H1 (cell line): ENCODE measurements around the gene HRCT1.

ENCODE experiments used
- EP300 ChIP-seq, 2 experiments: IDR thresholded peaks; 1 replicate in 1 of 2; 2 replicates in 1 of 2; pipeline ENCODE4 v1.6.1; 2011 to 2012; ENCODE audit warnings: low read depth in 2 of 2, low read length in 2 of 2, mild to moderate bottlenecking in 2 of 2, borderline replicate concordance in 1 of 2, inconsistent platforms in 1 of 2, moderate library complexity in 1 of 2
- GABPA ChIP-seq: IDR thresholded peaks from 2 replicates; pipeline ENCODE4 v1.6.1; 2011; ENCODE audit warnings: mild to moderate bottlenecking, low read length, moderate library complexity, borderline replicate concordance; ENCODE audit not compliant: insufficient read depth
- JUN ChIP-seq: IDR thresholded peaks from 2 replicates; pipeline ENCODE4 v1.6.1; 2011; ENCODE audit warnings: low read depth, mild to moderate bottlenecking, improper control_type of control experiment, low read length
- KDM5A ChIP-seq: fragments of 200-600 bp; IDR thresholded peaks from 2 replicates; pipeline ENCODE4 v1.7.1; 2012; ENCODE audit warnings: mild to moderate bottlenecking, low read length, inconsistent platforms, mixed read lengths
- POLR2A ChIP-seq, 2 experiments: IDR thresholded peaks; 1 replicate in 1 of 2; 2 replicates in 1 of 2; pipeline ENCODE4 v1.6.1; 2011; ENCODE audit warnings: low read depth in 2 of 2, low read length in 2 of 2, mild to moderate bottlenecking in 2 of 2; ENCODE audit errors: control extremely low read depth in 1 of 2
- RAD21 ChIP-seq, 2 experiments: IDR thresholded peaks in 1 of 2; conservative IDR thresholded peaks in 1 of 2; 2 replicates each; pipeline ENCODE4 v1.6.1; 2011; ENCODE audit warnings: low read depth in 2 of 2, low read length in 2 of 2, improper control_type of control experiment in 1 of 2, inconsistent platforms in 1 of 2, mild to moderate bottlenecking in 1 of 2, moderate library complexity in 1 of 2
- RFX5 ChIP-seq: IDR thresholded peaks from 2 replicates; pipeline ENCODE4 v1.6.1; 2011; ENCODE audit warnings: low read depth, low read length, improper control_type of control experiment, borderline replicate concordance
- SP1 ChIP-seq: IDR thresholded peaks from 2 replicates; pipeline ENCODE4 v1.6.1; 2011; ENCODE audit warnings: low read depth, low read length
- TAF1 ChIP-seq: IDR thresholded peaks from 2 replicates; pipeline ENCODE4 v1.6.1; 2011; ENCODE audit warnings: mild to moderate bottlenecking, low read depth, low read length
- TF ChIP-seq, protein P1 (sequence below), 3 experiments: IDR thresholded peaks; 1 replicate in 2 of 3; 2 replicates in 1 of 3; pipeline versions ENCODE4 v1.5.1 to v1.6.1; 2011; ENCODE audit warnings: low read length in 3 of 3, mild to moderate bottlenecking in 3 of 3, inconsistent platforms in 2 of 3, low read depth in 1 of 3, moderate library complexity in 1 of 3; ENCODE audit not compliant: insufficient read depth in 1 of 3; ENCODE audit errors: control extremely low read depth in 1 of 3

DNA sequence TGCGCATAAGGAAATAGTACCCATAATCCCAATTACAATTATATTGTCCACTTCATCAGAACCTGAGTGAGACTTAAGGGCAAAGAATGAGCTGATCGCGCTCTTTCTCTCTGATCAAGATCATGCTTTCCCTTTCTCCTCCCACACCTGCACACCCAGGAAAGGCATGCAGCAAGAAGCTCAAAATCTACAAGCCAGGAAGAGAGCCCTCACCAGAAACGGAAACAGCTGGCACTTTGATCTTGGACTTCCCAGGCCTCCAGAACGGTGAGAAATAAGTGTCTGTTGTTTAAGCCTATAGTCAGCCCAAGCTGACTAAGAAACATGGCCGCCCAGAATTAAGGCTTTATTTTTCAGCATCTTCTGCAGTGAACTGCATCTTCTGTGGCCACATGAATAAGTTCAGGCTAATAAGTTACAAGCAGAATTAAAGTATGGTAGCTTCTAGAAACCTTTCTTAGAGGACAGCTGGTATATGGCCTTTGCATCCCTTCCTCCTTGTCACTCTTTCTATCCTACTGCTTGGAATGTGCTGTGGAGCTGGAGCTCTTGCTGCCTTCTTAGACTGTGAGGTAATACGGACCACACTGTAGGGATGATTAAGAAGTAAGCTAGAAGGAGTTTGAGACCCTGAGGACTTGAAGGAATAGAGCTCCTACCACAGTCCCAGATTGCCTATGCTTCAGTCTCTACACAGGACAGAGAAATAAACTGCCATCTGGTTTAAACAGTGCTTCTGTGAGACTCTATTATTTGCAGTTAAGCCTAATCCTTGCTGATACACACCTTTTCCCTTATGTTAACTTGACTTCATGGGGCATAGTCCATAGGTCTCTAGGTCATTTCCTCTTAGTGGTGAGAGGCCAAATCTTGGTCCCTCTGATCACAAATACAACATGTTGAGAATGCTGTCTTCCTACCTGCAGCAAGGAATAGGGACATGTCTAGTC, 34.7 kb downstream of the HRCT1 start:
- TF ChIP-seq, protein P1, sequence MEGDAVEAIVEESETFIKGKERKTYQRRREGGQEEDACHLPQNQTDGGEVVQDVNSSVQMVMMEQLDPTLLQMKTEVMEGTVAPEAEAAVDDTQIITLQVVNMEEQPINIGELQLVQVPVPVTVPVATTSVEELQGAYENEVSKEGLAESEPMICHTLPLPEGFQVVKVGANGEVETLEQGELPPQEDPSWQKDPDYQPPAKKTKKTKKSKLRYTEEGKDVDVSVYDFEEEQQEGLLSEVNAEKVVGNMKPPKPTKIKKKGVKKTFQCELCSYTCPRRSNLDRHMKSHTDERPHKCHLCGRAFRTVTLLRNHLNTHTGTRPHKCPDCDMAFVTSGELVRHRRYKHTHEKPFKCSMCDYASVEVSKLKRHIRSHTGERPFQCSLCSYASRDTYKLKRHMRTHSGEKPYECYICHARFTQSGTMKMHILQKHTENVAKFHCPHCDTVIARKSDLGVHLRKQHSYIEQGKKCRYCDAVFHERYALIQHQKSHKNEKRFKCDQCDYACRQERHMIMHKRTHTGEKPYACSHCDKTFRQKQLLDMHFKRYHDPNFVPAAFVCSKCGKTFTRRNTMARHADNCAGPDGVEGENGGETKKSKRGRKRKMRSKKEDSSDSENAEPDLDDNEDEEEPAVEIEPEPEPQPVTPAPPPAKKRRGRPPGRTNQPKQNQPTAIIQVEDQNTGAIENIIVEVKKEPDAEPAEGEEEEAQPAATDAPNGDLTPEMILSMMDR (IDR thresholded peaks at IDR 0.05; ENCODE audit: control extremely low read depth in 1 of 3, insufficient read depth in 1 of 3, low read depth in 1 of 3, low read length in 3 of 3) = no peak
- TF ChIP-seq TAF1 (no peak), KDM5A (no peak), JUN (no peak), RFX5 (no peak), POLR2A (IDR thresholded peaks at IDR 0.05; ENCODE audit: control extremely low read depth in 1 of 2, low read depth in 2 of 2, low read length in 2 of 2) (no peak), GABPA (no peak), RAD21 (IDR thresholded peaks at IDR 0.05 in 1 of 2, conservative IDR thresholded peaks at IDR 0.05 in 1 of 2; ENCODE audit: low read depth in 2 of 2, low read length in 2 of 2) (no peak), EP300 (IDR thresholded peaks at IDR 0.05; ENCODE audit: borderline replicate concordance in 1 of 2, low read depth in 2 of 2, low read length in 2 of 2) (no peak), SP1 (no peak)
